SH-SY5Y (cell line): Measurements from ENCODE around the gene ATP5ME.

ENCODE experiments used
- GATA2 ChIP-seq: IDR thresholded peaks from 2 replicates; pipeline ENCODE4 v1.6.1; 2011; ENCODE audit warnings: mild to moderate bottlenecking, low read depth, low read length
- GATA3 ChIP-seq: IDR thresholded peaks from 2 replicates; pipeline ENCODE4 v1.6.1; 2011; ENCODE audit warnings: low read depth, mild to moderate bottlenecking, low read length, moderate library complexity

GRCh38 chr4:710116-710515, 36.0 kb upstream of the ATP5ME start:
- TF ChIP-seq GATA2 = no peak
- no peak for TF ChIP-seq GATA3
